Keratinocyte (primary cell): ENCODE data around the gene C1R. TPM values are rescaled to one million over a fixed set of nuclear protein-coding genes. Genes with fewer than 3 reads are reported as not detected.

Source experiments
- DNase-seq: peaks from one replicate; pipeline ENCODE4 v3.0.0-alpha.2; 2011; ENCODE audit warnings: low read depth, missing footprints, low spot score
- FAIRE-seq: peaks from 2 replicates; lab custom pipeline; 2011; peaks lifted over from hg19 to GRCh38; lab: Jason Lieb, UNC
- H2AFZ ChIP-seq: 2 replicates; pipeline ENCODE4 v1.6.0; 2012; ENCODE audit warnings: low read length, control low read depth, inconsistent platforms; ENCODE audit not compliant: control insufficient read depth
- H3K27ac ChIP-seq: 2 replicates; pipeline ENCODE4 v1.5.1; 2011; ENCODE audit warnings: low read length; ENCODE audit not compliant: control insufficient read depth, insufficient read depth
- H3K27me3 ChIP-seq: 3 replicates; pipeline ENCODE4 v1.6.0; 2011; ENCODE audit warnings: low read length; ENCODE audit not compliant: control insufficient read depth, insufficient read depth; ENCODE audit errors: extremely low read depth
- H3K36me3 ChIP-seq, 2 experiments: 2 replicates in 1 of 2; 3 replicates in 1 of 2; pipeline ENCODE4 v1.5.1; 2011; ENCODE audit warnings: low read length in 2 of 2, mild to moderate bottlenecking in 1 of 2; ENCODE audit not compliant: control insufficient read depth in 2 of 2, insufficient read depth in 2 of 2; ENCODE audit errors: extremely low read depth in 1 of 2
- H3K4me1 ChIP-seq: 3 replicates; pipeline ENCODE4 v1.5.1; 2011; ENCODE audit warnings: low read length; ENCODE audit not compliant: control insufficient read depth, insufficient read depth; ENCODE audit errors: extremely low read depth
- H3K4me2 ChIP-seq: 3 replicates; pipeline ENCODE4 v1.6.0; 2011; ENCODE audit warnings: low read depth, low read length; ENCODE audit not compliant: control insufficient read depth, insufficient read depth; ENCODE audit errors: extremely low read depth
- H3K4me3 ChIP-seq, 3 experiments: fragments of 200-600 bp in 1 of 3; sonication (generic) in 1 of 3; 2 replicates in 2 of 3; 3 replicates in 1 of 3; pipeline ENCODE4 v1.5.1; 2011 to 2016; ENCODE audit warnings: low read length in 3 of 3, mild to moderate bottlenecking in 3 of 3, control low read depth in 2 of 3, inconsistent platforms in 1 of 3, low read depth in 1 of 3, mixed read lengths in 1 of 3, mixed run types in 1 of 3, moderate library complexity in 1 of 3; ENCODE audit not compliant: control insufficient read depth in 2 of 3, insufficient read depth in 2 of 3; ENCODE audit errors: extremely low read depth in 1 of 3
- H3K79me2 ChIP-seq: 2 replicates; pipeline ENCODE4 v1.6.0; 2012; ENCODE audit warnings: low read length; ENCODE audit not compliant: control insufficient read depth, insufficient read depth
- H3K9ac ChIP-seq: 3 replicates; pipeline ENCODE4 v1.6.0; 2011; ENCODE audit warnings: low read length; ENCODE audit not compliant: control insufficient read depth, insufficient read depth; ENCODE audit errors: extremely low read depth
- H3K9me1 ChIP-seq: 3 replicates; pipeline ENCODE4 v1.6.0; 2011; ENCODE audit warnings: low read length; ENCODE audit not compliant: control insufficient read depth, insufficient read depth; ENCODE audit errors: extremely low read depth
- H3K9me3 ChIP-seq: 2 replicates; pipeline ENCODE4 v1.5.1; 2012; ENCODE audit warnings: low read depth, low read length; ENCODE audit not compliant: control insufficient read depth
- H4K20me1 ChIP-seq: 3 replicates; pipeline ENCODE4 v1.6.0; 2011; ENCODE audit warnings: low read length; ENCODE audit not compliant: control insufficient read depth, insufficient read depth; ENCODE audit errors: extremely low read depth
- CTCF ChIP-seq, 3 experiments: IDR thresholded peaks in 1 of 3; conservative IDR thresholded peaks in 1 of 3; optimal IDR thresholded peaks in 1 of 3; 2 replicates in 2 of 3; 3 replicates in 1 of 3; pipeline versions ENCODE3 to v1.5.1; 2011; ENCODE audit warnings: low read length in 3 of 3, mild to moderate bottlenecking in 3 of 3, moderate library complexity in 2 of 3, control low read depth in 1 of 3, inconsistent platforms in 1 of 3; ENCODE audit not compliant: insufficient read depth in 2 of 3; ENCODE audit errors: extremely low read depth in 1 of 3
- EZH2 ChIP-seq: IDR thresholded peaks from one replicate; pipeline ENCODE4 v1.6.1; 2012; ENCODE audit warnings: inconsistent platforms, mild to moderate bottlenecking, low read length, moderate library complexity
- dilution Hi-C: fragments of 300-500 bp; cut with MboI; formaldehyde crosslinking; loops from one replicate; pipeline ENCODE4 v1.7.0; 2020; ENCODE audit warnings: low sequenced_read_pairs; ENCODE audit not compliant: extremely low pct_ligation_motif_present
- polyA plus RNA-seq, 5 experiments: library from polyadenylated mRNA; depleted of rRNA in 3 of 5; stranded (reverse) in 3 of 5; stranded (forward) in 1 of 5; unstranded in 1 of 5; fragments of >200 nt; gene quantifications; 1 replicate in 1 of 5; 2 replicates in 3 of 5; 3 replicates in 1 of 5; pipeline versions ENCODE4 v1.2.1 to v1.2.3, GENCODE V29; 2011 to 2012; ENCODE audit warnings: missing spikeins in 2 of 5, low read depth in 1 of 5, low replicate concordance in 1 of 5

The C1R gene
- polyA plus RNA-seq, 1 donor (not counting 4 experiments of a cell fraction or from before 2014, with no cell fraction given), result 2.8 TPM

GRCh38 chr12:7047306-7047705 is 44.9 kb downstream of the C1R start:
- H3K4me3 ChIP-seq, result no peak overlapping the region
- no peak overlapping the region for H2AFZ ChIP-seq
- H3K27me3 ChIP-seq, result no peaks in the 10 kb centered on the region
- TF ChIP-seq EZH2 (no peak), CTCF (optimal IDR thresholded peaks at IDR 0.05 in 1 of 3, IDR thresholded peaks at IDR 0.05 in 1 of 3, conservative IDR thresholded peaks at IDR 0.05 in 1 of 3; ENCODE audit: extremely low read depth in 1 of 3, insufficient read depth in 2 of 3, low read length in 3 of 3) (no peak)
- H3K4me2 ChIP-seq, result no peak overlapping the region
- no peaks in the 10 kb centered on the region for H4K20me1 ChIP-seq
- dilution Hi-C loops, result no loop called here
- no peak for FAIRE-seq
- no peaks in the 10 kb centered on the region for H3K79me2 ChIP-seq
- no peaks in the 10 kb centered on the region for H3K9me3 ChIP-seq
- no peaks in the 10 kb centered on the region for H3K36me3 ChIP-seq
- H3K4me1 ChIP-seq, result no peaks in the 10 kb centered on the region
- DNase-seq, result no peak
- H3K9me1 ChIP-seq, result no peaks in the 10 kb centered on the region
- no peak overlapping the region for H3K9ac ChIP-seq
- no peak overlapping the region for H3K27ac ChIP-seq

GRCh38 chr12:7046383-7047105 is 45.7 kb downstream of the C1R start:
- Histone ChIP-seq H3K9ac (no peak overlapping the region), H3K9me1 (no peaks in the 10 kb centered on the region), H3K9me3 (no peaks in the 10 kb centered on the region), H3K4me2 (no peak overlapping the region), H3K79me2 (no peaks in the 10 kb centered on the region), H3K4me3 (no peak overlapping the region), H4K20me1 (no peaks in the 10 kb centered on the region), H3K27me3 (no peaks in the 10 kb centered on the region), H2AFZ (no peak overlapping the region), H3K36me3 (no peaks in the 10 kb centered on the region), H3K4me1 (no peaks in the 10 kb centered on the region), H3K27ac (no peak overlapping the region)
- FAIRE-seq (no peak), DNase-seq (no peak)
- TF ChIP-seq CTCF (optimal IDR thresholded peaks at IDR 0.05 in 1 of 3, IDR thresholded peaks at IDR 0.05 in 1 of 3, conservative IDR thresholded peaks at IDR 0.05 in 1 of 3; ENCODE audit: extremely low read depth in 1 of 3, insufficient read depth in 2 of 3, low read length in 3 of 3), result no peak
- TF ChIP-seq EZH2, result no peak
- dilution Hi-C loops, result no loop called here
